Ishikawa (cell line): ENCODE results near the gene SLC39A13.

Experiments used
- CEBPB ChIP-seq: IDR thresholded peaks from 2 replicates; pipeline ENCODE4 v1.6.1; 2012
- EGR1 ChIP-seq: IDR thresholded peaks from 2 replicates; pipeline ENCODE4 v1.6.1; 2012
- EP300 ChIP-seq: IDR thresholded peaks from 2 replicates; pipeline ENCODE4 v1.6.1; 2012; ENCODE audit warnings: borderline replicate concordance
- NFIC ChIP-seq: IDR thresholded peaks from 2 replicates; pipeline ENCODE4 v1.6.1; 2012
- TEAD4 ChIP-seq: IDR thresholded peaks from 2 replicates; pipeline ENCODE4 v1.6.1; 2012
- YY1 ChIP-seq: IDR thresholded peaks from 2 replicates; pipeline ENCODE4 v1.6.1; 2012; ENCODE audit warnings: low read depth
- TF ChIP-seq, protein P1 (sequence below): IDR thresholded peaks from 2 replicates; pipeline ENCODE4 v1.6.1; 2012
- TF ChIP-seq, protein P2 (sequence below): IDR thresholded peaks from 2 replicates; pipeline ENCODE4 v1.6.1; 2012; ENCODE audit warnings: low read depth, mild to moderate bottlenecking

DNA sequence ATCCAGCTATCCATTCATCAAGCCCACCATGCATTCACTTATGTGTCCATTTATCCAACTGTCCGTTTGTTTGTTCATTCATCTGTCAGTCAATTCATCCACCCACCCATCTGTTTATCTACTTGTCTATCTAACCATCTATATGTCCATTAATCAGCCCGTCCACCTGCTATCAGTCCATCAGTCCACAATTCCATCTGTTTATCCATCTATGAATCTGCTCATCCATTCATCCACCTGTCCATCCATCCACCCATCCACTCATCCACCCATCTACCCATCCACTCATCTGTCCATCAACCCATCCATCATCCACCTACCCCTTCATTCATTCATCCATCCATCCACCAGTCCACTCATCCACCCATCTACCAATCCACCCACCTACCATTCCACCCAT lies 29.1 kb upstream of the SLC39A13 start:
- TF ChIP-seq, protein P1, sequence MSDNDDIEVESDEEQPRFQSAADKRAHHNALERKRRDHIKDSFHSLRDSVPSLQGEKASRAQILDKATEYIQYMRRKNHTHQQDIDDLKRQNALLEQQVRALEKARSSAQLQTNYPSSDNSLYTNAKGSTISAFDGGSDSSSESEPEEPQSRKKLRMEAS, result no peak
- TF ChIP-seq EP300 (no peak), NFIC (no peak), YY1 (no peak), CEBPB (no peak), EGR1 (no peak), TEAD4 (no peak)
- TF ChIP-seq, protein P2, sequence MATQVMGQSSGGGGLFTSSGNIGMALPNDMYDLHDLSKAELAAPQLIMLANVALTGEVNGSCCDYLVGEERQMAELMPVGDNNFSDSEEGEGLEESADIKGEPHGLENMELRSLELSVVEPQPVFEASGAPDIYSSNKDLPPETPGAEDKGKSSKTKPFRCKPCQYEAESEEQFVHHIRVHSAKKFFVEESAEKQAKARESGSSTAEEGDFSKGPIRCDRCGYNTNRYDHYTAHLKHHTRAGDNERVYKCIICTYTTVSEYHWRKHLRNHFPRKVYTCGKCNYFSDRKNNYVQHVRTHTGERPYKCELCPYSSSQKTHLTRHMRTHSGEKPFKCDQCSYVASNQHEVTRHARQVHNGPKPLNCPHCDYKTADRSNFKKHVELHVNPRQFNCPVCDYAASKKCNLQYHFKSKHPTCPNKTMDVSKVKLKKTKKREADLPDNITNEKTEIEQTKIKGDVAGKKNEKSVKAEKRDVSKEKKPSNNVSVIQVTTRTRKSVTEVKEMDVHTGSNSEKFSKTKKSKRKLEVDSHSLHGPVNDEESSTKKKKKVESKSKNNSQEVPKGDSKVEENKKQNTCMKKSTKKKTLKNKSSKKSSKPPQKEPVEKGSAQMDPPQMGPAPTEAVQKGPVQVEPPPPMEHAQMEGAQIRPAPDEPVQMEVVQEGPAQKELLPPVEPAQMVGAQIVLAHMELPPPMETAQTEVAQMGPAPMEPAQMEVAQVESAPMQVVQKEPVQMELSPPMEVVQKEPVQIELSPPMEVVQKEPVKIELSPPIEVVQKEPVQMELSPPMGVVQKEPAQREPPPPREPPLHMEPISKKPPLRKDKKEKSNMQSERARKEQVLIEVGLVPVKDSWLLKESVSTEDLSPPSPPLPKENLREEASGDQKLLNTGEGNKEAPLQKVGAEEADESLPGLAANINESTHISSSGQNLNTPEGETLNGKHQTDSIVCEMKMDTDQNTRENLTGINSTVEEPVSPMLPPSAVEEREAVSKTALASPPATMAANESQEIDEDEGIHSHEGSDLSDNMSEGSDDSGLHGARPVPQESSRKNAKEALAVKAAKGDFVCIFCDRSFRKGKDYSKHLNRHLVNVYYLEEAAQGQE, result no peak
